T-helper 1 cell treated with Interleukin-12 subunit alpha and Interleukin-12 subunit beta and Interleukin-4 antibody, amounts not matched to agents 30 ng/mL and 1 ng/mL, for 36 hours (primary cell): ENCODE data around the gene CLEC4G. TPM values are rescaled to one million over a fixed set of nuclear protein-coding genes. Genes with fewer than 3 reads are reported as not detected.
"Not testable (repeated sequence)": the region's sequence is repeated elsewhere in the genome, so short reads cannot be mapped to it uniquely, and the experiment has no call there.

Experiments used
- intact Hi-C: fragments of 100-400 bp; cut with micrococcal nuclease; formaldehyde crosslinking; loops from one replicate; pipeline ENCODE4 v1.15.1; 2024
- total RNA-seq: library from RNA; stranded (reverse); gene quantifications from 2 replicates; pipeline ENCODE4 v1.2.3, GENCODE V29; 2022

Gene CLEC4G
- total RNA-seq, 1 donor from 2014 or later, result not detected

DNA sequence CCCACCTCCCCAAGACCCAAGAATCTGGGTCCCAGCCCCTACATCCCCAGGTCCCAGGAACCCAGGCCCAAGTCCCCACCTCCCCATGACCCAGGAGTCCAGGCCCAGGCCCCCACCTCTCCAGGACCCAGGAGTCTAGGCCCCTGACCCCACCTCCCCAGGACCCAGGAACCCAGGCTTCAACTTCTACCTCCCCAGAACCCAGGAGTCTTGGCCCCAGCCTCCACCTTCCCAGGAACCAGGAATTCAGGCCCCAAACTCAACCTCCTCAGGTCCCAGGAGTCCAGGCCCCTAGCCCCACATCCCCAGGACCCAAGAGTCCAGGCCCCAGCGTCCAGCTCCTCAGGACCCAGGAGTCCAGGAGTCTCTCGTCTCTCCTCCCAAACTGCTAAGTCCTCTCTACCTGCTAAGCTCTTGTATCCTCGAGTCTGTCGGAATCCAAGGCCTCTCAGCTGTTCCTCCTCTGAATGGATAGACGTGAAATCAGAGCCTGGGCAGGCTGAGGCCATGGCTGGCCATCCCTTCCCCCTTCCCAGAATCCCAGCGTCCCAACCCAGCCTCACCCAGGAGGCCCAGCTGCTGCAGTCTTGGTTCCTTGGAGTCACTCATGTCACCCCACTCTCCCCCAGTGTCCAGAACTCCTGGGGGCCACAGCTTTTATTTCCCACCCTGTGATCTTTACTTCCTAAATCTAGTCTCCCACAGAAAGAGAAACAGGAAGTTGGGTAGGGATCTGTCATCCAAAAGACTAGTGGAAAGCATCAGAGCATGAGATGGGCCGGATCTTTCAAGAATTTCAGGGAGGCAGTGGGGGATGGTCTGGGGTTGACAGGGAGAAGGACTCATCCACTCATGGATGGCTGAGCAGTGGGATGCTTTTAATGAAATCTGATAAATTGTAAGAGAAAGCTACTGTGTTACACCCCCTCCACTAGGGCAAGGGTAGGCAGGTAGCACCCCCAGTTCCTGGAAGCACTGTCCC, 15.3 kb upstream of the CLEC4G start, which contains the start of gene CD209:
CD209 (minus strand) TSS at position 632 of the 982 bp plus-strand sequence; CDS start at position 609, 23 bp downstream.
- intact Hi-C loops, result no loop called here

DNA sequence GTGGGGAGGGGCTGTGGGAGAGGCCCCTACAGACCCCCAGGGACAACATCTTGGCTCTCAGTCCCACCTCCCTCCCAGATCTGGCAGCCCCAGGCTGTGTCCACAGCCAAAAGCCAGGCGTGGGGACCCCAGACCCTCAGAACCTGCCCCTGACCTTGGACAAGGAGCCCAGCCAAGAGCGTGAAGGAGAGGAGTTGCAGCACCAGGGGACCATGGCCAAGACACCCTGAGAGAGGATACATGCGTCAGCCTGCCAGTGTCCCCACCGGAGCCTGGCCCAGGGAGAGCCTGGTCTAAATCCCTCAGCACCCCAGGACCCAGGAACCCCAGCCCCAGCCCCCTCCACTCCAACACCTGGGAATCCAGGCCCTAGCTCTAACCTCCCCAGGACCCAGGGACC, 14.4 kb upstream of the CLEC4G start:
- intact Hi-C loops, result not testable (repeated sequence)

DNA sequence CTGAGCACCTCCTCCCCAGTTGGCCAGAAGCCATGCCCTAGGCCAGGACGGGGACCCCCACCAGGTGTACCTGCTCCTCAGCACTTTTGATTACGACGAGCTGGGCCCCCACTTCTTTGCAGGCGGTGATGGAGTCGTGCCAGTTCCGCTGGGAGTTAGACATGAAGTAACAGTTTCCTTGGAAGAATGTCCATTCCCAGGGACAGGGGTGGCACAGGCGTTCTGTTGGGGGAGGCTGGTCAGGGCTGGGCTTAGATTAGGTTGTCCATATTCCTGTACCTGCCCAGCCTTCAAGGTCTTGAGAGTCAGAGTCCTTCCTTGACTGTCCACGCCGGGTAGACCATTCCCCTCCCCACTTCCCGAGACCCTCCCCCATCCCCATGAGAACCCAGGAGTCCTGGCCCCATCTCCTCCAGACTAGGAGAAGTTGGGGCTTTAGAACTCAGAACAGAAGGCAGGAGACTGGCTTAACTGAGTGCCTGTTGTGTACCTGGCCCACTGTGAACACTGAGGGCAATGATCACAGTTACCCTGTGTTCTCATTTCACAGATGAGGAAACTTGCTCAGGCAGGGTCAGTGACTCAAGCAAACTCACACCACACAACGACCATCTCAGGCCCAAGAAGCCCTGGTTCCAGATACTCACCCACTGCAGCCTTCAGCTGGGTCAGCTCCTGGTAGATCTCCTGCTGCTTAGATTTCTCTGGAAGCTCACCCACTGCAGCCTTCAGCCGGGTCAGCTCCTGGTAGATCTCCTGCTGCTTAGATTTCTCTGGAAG, 13.2 kb upstream of the CLEC4G start:
- intact Hi-C loops, result no loop called here

DNA sequence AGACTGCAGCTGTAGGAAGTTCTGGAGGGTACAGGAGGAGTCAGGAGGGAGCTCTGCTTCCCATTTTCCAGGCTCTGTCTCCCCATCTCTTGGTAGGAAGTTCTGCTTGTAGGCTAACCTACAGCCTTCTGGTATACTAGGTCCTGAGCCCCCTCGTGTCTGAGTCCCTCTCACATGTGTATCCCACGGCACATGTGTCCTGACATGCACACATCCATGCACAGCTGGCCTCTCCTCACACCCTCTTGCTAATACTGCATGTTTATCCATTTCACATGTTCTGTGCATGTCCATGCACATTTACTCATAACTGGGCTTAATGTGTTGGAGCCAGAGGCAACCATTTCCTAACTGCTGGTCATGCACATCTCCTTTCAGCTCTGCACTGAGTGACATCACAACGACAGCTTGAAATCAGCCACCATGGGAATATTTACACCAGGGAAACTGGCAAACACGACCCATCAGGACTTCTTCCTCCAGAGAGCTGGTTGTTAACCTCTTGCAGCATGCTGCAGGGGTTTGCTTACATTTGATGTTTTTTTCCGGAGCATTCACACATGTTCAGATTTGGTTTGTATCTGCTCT, 12.4 kb upstream of the CLEC4G start:
- intact Hi-C loops, result no loop called here

DNA sequence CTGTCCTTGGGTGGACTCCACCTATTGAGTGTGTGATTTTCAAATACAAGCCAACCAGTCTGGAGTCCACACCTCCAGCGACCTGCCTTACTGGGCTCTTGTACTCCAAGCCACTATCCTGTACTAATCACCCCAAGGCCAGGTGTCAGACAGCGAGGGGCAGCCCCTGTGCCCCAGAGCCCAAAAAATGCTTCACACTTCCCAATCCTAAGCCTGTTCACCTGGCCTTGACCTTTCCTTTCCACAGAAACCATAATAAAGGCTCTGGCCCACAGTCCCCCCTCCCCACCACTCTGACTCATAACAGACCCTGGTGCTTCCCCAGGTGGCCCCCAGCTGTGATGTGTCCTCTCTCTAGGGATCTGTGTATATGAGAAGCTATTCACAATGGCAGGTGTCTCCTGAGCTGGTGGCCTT, 11.5 kb upstream of the CLEC4G start:
- intact Hi-C loops, result no loop called here

DNA sequence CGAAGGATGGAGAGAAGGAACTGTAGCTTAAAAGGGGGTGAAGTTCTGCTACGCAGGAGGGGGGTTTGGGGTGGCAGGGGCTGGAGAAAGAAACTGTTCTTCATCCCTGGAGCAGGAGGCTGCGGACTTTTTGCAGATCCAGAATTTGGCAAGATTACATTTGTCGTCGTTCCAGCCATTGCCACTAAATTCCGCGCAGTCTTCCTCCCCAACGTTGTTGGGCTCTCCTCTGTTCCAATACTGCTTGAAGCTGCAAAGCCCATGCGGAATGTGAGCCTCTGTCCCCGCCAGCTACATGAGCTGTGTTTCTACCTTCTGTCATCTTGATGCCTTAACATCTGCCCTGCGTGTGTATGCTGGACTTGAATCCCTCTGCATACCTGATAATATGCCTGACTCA, 11.1 kb upstream of the CLEC4G start:
- intact Hi-C loops, result no loop called here

DNA sequence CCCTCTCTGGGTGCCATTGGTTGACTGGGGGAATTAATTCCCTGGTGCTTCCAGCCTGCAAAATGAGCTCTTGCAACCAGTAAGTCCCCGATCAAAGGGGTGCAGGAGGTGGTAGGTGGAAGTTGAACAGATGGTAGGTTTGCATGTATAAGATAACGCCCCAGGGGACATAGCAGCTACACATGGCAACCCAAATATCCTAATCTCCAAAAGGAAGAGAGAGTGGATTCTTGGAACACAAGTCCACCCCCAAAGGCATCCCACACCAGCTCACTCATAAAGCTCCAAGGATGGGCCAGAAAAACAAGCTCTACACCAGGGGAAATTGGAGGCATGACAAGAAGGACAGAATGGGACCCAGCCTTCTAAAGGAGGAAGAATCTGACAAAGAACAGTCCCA, 10.7 kb upstream of the CLEC4G start:
- intact Hi-C loops, result no loop called here

DNA sequence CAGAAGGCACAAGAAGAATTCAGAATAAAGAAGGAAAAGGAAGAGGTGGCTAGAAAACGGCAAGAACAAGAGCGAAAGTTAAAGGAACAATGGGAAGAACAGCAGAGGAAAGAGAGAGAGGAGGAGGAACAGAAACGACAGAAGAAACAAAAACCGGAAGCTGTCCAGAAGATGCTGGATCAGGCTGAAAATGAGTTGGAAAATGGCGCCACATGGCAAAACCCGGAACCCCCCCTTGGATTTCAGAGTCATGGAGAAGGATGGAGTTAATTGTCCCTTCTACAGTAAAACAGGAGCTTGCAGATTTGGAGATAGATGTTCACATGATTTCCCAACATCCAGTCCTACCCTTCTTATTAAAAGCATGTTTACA, 8.8 kb upstream of the CLEC4G start:
- intact Hi-C loops, result no loop called here

DNA sequence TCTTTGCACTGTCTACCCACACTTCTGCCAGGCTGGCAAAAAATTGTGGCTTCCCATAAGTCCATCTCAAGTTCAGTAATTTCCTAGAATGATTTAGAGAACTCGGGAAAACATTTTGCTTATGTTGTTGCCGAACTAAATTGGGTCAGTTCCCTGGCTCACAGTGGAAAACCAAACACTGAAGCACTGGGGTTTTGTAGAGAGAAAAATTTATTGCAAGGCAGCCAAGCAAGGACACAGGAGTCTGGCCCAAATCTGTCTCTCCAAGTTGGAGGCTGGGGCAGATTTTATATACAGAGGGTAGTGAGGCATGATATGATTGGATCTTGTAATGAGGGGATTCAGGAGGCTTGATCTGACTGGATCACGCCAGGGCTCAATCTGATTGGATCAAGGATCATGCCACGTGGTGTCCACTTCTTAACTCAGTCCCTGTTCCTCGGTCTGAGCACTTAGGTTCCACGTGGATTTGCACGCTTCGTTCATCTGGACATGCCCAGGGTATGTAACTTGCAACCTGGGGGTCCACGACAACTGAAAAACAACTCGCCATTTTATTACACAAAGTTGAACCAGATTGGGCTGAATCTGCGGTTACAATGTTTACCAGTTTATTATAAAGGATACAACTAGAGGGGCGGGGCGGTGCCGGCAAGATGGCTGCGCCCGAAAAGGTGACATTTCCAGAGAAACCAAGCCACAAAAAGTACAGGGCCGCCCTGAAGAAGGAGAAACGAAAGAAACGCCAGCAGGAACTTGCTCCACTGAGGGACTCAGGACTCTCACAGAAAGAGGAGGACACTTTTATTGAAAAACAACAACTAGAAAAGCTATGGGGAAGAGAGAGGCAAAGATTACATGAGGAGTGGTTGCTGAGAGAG, 8.1 kb upstream of the CLEC4G start:
- intact Hi-C loops, result no loop called here

DNA sequence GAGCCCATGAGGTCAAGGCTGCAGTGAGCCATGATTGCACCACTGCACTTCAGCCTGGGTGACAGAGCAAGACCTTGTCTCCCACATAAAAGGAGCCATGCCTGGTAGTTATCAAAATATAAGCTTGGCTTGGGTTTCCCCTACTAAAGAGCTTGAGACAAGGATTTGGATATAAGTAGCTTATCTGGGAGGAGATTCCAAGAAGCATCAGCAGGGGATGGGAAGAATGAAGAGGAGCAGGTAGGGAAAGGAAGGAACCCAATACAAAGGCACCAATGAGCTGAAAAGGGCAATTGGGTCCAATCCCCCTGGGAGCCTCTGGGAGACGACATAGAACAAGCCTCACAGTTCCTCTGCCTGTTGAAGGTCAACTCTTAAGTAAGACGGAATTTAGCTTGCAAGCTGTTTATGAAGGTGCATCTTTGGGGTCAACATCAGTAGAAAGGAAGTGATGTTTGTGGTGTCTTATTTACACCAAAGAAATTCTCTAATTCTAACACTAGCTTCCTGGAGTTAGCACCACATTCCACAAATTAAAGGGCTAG, 7.4 kb upstream of the CLEC4G start:
- intact Hi-C loops, result no loop called here

DNA sequence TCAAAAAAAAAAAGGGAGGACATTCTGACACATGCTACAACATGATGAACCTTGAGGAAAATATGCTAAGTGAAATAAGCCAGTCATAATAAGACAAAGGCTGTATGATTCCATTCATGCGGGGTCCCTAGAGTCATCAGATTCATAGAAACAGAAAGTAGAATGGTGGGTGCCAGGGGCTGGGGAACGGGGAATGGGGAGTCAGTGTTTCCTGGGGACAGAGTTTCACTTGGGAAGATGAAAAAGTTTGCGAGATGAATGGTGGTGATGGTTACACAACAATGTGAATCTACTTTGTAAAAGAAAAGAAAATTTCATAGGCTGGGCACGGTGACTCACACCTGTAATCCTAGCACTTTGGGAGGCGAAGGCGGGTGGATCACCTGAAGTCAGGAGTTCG, 6.1 kb upstream of the CLEC4G start:
- intact Hi-C loops, result no loop called here

DNA sequence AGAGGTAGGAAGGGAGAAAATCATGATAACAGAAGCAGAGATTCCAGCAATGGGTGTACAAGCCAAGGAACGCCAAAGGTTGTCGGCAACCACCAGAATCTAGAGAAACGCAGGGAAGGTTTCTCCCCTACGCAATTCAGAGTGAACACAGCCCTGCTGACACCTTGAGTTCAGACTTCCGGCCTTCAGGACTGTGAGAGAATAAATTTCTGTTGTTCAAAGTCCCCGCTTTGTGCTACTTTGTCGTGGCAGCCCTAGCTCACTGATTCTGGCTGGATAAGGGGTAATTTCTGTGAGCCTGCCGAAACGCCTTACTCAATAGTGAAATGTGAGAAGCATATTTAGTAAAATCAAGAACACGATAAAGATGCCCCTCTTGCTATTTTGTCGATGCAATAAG, 5.3 kb upstream of the CLEC4G start:
- intact Hi-C loops, result no loop called here

DNA sequence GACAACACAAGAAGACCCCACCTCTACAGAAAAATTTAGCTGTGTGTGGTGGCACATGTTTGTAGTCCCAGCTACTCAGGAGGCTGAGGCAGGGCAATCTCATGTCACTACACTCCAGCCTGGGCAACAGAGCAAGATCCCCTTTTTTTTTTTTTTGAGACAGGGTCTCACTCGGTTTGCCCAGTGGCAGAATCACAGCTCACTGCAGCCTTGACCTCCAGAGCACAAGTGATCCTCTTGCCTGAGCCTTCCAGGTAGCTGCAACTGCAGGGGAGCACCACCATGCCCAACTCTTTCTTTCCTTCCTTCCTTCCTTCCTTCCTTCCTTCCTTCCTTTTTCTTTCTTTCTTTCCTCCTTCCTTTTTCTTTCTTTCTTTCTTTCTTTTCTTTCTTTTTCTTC, 4.2 kb upstream of the CLEC4G start:
- intact Hi-C loops, result no loop called here

DNA sequence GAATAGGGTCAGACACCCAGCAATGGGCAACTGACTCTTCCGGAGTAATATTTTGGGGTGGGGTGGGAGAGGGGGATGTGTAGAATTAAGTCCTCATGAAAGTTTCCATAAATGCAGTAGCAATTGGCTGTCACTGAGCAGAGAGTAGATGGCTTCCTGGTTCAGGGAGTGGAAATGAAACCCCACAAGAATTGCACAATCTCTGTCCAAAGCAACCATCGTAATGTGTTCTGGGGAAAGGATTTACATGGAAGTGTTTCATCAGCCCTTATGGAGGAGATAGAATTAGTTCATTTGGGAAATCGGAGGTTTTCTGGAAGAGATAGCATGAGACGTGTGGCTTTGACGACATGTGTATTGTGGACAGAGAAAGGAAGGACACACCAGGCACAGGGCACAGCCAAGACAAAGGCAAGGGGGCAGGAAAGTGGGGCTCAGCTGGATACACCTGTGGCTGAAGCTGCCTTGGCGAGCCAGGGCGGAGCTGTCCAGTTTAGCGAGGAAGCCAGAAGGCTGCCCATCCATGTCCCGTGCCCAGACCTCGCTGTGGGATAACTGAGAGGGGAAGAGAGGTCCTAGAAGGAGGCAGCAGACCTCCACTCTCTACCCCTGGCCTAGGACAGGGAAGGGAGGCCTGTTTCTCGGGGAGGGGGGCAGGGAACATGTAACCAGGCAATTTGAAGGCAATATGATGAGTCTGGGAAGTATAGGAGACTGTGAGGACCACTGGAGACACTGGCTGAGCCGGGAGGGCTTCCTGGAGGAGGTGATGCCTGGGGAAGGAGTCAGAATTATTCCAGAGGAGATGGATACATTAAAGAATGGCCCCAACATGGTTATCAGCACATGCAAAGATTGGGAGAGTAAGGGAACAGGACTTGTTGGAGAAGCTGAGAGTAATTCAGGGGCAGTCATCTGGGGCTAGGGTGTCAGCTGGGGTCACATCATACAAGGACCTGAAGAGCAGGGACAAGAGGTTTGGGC, 2.6 kb upstream of the CLEC4G start:
- intact Hi-C loops, result no loop called here

DNA sequence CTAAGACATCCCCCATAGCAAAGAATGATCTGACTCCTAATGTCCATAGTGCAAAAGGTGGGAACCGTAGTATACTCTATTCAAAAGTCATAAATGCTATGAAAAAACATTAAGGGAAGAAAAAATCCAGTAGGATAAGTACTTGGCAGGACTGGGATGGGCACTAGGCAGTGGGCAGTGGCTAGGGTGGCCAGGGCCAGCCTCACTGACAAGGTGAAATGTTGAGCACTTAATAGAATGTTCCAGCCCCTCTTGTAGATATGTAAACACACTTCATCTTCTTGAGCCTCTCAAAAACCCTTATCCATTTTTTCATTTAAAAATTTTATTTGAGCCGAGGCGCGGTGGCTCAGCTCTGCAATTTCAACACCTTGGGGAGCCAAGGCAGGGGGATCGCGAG, 1.5 kb upstream of the CLEC4G start:
- intact Hi-C loops, result no loop called here

DNA sequence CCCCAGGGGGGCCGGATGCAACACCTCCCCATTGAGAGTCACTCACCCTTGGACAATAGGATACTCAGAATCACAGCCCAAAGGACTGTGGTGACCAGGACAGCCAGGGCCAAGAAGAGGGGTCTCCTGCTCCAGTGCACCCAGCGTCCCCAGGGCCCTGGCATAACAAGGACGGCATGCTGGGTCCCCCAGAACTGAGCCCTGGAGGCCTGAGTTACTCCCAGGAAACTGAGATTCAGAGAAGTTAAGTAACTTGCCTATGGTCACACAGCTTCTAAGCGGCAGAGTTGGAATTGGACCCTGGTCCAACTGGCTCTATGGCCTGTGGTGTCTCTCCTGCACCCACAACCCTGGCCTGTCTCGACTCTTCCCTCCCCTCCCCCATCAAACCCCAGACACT, 295 bp downstream of the CLEC4G start:
- intact Hi-C loops, result no loop called here

DNA sequence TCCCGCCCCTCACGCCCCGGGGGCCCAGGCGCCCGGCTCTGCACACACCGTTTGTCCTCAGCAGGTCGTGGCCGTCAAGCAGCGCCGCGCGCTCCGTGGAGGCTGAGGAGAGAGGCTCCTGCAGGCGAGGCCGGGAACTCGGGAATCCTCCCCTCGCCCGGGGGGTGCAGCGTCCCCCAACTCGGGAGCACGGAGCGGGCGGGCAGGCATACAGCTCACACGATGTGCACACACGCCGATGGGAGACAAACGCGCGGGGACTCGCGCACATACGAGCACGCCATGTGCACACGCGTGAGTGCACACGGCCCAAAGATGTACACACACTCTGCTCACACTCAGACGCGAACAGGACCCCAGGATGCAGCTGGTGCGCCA, 703 bp downstream of the CLEC4G start:
- intact Hi-C loops, result no loop called here

DNA sequence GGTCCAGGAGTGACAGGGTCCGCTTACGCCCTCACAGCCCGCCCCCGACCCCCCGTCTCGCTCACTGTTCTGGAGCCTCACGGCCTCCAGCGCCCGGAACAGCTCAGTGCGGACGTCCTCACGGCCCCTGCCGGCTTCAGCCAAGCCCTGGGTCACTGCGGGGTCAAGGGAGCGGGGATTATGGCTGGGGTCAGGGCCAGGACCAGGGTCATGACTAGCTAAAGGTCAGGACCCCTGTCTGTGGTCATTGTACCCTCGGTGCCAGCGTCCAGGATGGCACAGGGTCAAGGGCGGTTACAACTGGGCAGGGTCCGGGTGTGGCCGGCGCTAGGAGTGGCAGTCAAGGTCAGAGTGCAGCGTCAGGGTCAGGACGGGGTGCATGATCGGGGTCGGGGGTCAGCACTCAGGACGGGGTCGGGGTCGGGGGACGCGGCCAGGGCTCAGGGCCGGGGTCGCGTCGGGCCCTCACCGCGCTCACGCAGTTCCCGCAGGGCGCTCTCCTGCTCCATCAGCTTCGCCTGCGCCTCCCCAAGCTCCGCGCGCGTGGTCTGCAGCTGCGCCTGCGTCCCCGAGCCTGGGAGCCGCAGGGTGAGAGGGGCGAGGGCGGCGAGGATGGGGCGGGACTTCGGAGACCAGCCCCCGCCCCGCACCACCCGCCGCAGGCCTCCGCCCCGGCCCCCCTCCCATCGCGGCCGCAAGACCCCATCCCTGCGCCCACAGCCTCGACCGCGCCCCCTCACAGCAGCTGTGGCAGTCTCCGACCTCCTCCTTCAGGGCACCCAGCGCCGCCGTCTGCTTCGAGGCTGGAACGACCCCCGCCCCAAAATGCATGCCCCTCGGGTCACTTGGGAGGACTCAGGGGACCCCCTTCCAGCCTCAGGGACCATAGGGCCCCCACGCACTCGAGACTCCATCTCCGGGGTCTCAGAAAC, 1.4 kb downstream of the CLEC4G start:
- intact Hi-C loops, result no loop called here
